Muscle of leg (tissue), 11 donors: ENCODE data around the gene FAM131B. TPM values are rescaled to one million over a fixed set of nuclear protein-coding genes. Genes with fewer than 3 reads are reported as not detected.
A peak's percentile ranks its signal among the peaks of the same experiment; 100 is the strongest.

Source experiments
- DNase-seq: peaks from one replicate; pipeline ENCODE4 v3.0.0; 2013
- H3K27ac ChIP-seq: one replicate; pipeline ENCODE4 v1.5.1; 2013; ENCODE audit warnings: mild to moderate bottlenecking, low read length, control low read depth
- H3K27me3 ChIP-seq: one replicate; pipeline ENCODE4 v1.6.1; 2013; ENCODE audit warnings: low read length; ENCODE audit not compliant: control insufficient read depth, insufficient read depth
- H3K36me3 ChIP-seq: one replicate; pipeline ENCODE4 v1.6.1; 2013; ENCODE audit warnings: low read length; ENCODE audit not compliant: control insufficient read depth, insufficient read depth
- H3K4me1 ChIP-seq: one replicate; pipeline ENCODE4 v1.6.1; 2013; ENCODE audit warnings: low read length; ENCODE audit not compliant: control insufficient read depth, insufficient read depth
- H3K4me3 ChIP-seq: one replicate; pipeline ENCODE4 v1.5.1; 2013; ENCODE audit warnings: low read length, control low read depth
- H3K9me3 ChIP-seq: replicated peaks from 2 replicates; pipeline ENCODE4 v1.6.1; 2013; ENCODE audit warnings: low read depth, low read length; ENCODE audit not compliant: control insufficient read depth
- WGBS: methylation state at CpG from one replicate; pipeline ENCODE4 v1.1.5; 2013; ENCODE audit warnings: missing lambda C conversion rate; ENCODE audit not compliant: insufficient coverage; 5-methylcytosine and 5-hydroxymethylcytosine counted together
- polyA plus RNA-seq, 8 donors: library from polyadenylated mRNA; unstranded; fragments of 120-200 nt; gene quantifications; one replicate each; pipeline versions ENCODE4 v1.2.1 to v1.2.3, GENCODE V29; 2013; ENCODE audit warnings: inconsistent platforms in 1 of 8, low replicate concordance in 1 of 8; ENCODE audit not compliant: insufficient read length in 8 of 8, insufficient read depth in 1 of 8
- total RNA-seq: library from RNA; stranded (reverse); fragments of 120-200 nt; gene quantifications from one replicate; pipeline ENCODE4 v1.2.4, GENCODE V29; 2013

FAM131B gene
- total and polyA plus RNA-seq, 9 donors, result 1.4 to 2.6 (median 2.0) TPM

- Histone ChIP-seq H3K27ac (no peak overlapping the region), H3K4me3 (no peak overlapping the region), H3K9me3 (no peaks in the 10 kb centered on the region), H3K27me3 (no peaks in the 10 kb centered on the region), H3K36me3 (peaks cover 88% of the 10 kb centered on the region), H3K4me1 (peaks cover 86% of the 10 kb centered on the region)
- WGBS, result 92% methylated on average over 28 of the region's 28 CpGs
- DNase-seq, result no peak
These were observed 26.1 kb upstream of the FAM131B start for GRCh38 chr7:143388491-143389101.

GRCh38 chr7:143388051-143388450 lies 25.5 kb upstream of the FAM131B start:
- Histone ChIP-seq H3K27ac (no peak overlapping the region), H3K27me3 (no peaks in the 10 kb centered on the region), H3K4me1 (peaks cover 86% of the 10 kb centered on the region), H3K36me3 (peaks cover 90% of the 10 kb centered on the region), H3K9me3 (no peaks in the 10 kb centered on the region), H3K4me3 (no peak overlapping the region)
- 42% methylated on average over 9 of the region's 10 CpGs for WGBS
- peak; percentile 11 for DNase-seq

GRCh38 chr7:143387156-143387975 lies 24.9 kb upstream of the FAM131B start:
- DNase-seq, result no peak
- no peak overlapping the region for H3K4me3 ChIP-seq
- peaks cover 92% of the 10 kb centered on the region for H3K36me3 ChIP-seq
- 80% methylated on average over 18 of the region's 23 CpGs for WGBS
- H3K27me3 ChIP-seq, result no peaks in the 10 kb centered on the region
- no peak overlapping the region for H3K27ac ChIP-seq
- no peaks in the 10 kb centered on the region for H3K9me3 ChIP-seq
- H3K4me1 ChIP-seq, result peaks cover 87% of the 10 kb centered on the region

- WGBS, result 36% methylated on average over 19 of the region's 19 CpGs
- H3K36me3 ChIP-seq, result peaks cover 85% of the 10 kb centered on the region
- peaks cover 78% of the 10 kb centered on the region for H3K4me1 ChIP-seq
- peak; percentile 65 for DNase-seq
- peak overlapping the region; percentile 29 for H3K27ac ChIP-seq
- no peaks in the 10 kb centered on the region for H3K9me3 ChIP-seq
- H3K4me3 ChIP-seq, result no peak overlapping the region
- H3K27me3 ChIP-seq, result no peaks in the 10 kb centered on the region
These were observed 23.6 kb upstream of the FAM131B start for GRCh38 chr7:143385891-143386781.

- Histone ChIP-seq H3K4me1 (peaks cover 69% of the 10 kb centered on the region), H3K36me3 (peaks cover 73% of the 10 kb centered on the region), H3K4me3 (peak overlapping the region; percentile 36), H3K9me3 (no peaks in the 10 kb centered on the region), H3K27me3 (no peaks in the 10 kb centered on the region), H3K27ac (peak overlapping the region; percentile 77)
- DNase-seq, result peak; percentile 76
- WGBS, result 38% methylated on average over 12 of the region's 14 CpGs
These were observed 22.4 kb upstream of the FAM131B start for GRCh38 chr7:143384661-143385631.

GRCh38 chr7:143384148-143384547 lies 21.6 kb upstream of the FAM131B start:
- peaks cover 74% of the 10 kb centered on the region for H3K4me1 ChIP-seq
- H3K9me3 ChIP-seq, result no peaks in the 10 kb centered on the region
- WGBS, result 59% methylated on average over 5 of the region's 5 CpGs
- DNase-seq, result peak; percentile 16
- peaks cover 65% of the 10 kb centered on the region for H3K36me3 ChIP-seq
- H3K4me3 ChIP-seq, result peak overlapping the region; percentile 36
- peak overlapping the region; percentile 29 for H3K27ac ChIP-seq
- H3K27me3 ChIP-seq, result no peaks in the 10 kb centered on the region

- Histone ChIP-seq H3K4me3 (peak overlapping the region; percentile 98), H3K9me3 (no peaks in the 10 kb centered on the region), H3K36me3 (peaks cover 60% of the 10 kb centered on the region), H3K27me3 (no peaks in the 10 kb centered on the region), H3K4me1 (peaks cover 75% of the 10 kb centered on the region), H3K27ac (peak overlapping the region; percentile 29)
- no CpG with 5 or more reads among the region's 1 CpG for WGBS
- peak; percentile 10 for DNase-seq
These were observed 21.1 kb upstream of the FAM131B start for GRCh38 chr7:143383642-143383957.

- Histone ChIP-seq H3K27ac (peak overlapping the region; percentile 91), H3K9me3 (no peaks in the 10 kb centered on the region), H3K4me3 (peak overlapping the region; percentile 98), H3K27me3 (no peaks in the 10 kb centered on the region), H3K36me3 (peaks cover 54% of the 10 kb centered on the region), H3K4me1 (peaks cover 70% of the 10 kb centered on the region)
- 72% methylated on average over 11 of the region's 15 CpGs for WGBS
- peak; percentile 10 for DNase-seq
These were observed 20.5 kb upstream of the FAM131B start for GRCh38 chr7:143382791-143383641.
